ENCODE measurements around the gene GNAT2.

- no peak for TF ChIP-seq CTCF (IDR thresholded peaks at IDR 0.05)
- no peak for TF ChIP-seq EP300 (IDR thresholded peaks at IDR 0.05)
- no peak for TF ChIP-seq POLR2AphosphoS5 (IDR thresholded peaks at IDR 0.05)
Observed at GRCh38 chr1:109629372-109630030, 10.1 kb upstream of the GNAT2 start.
